ENCODE results near the gene ULK4.

Gene ULK4

GRCh38 chr3:41612853-41613252, 349.1 kb downstream of the ULK4 start:
- H3K27ac ChIP-seq (replicated peaks) = no peak overlapping the region
- no peak overlapping the region for H3K4me3 ChIP-seq (replicated peaks; ENCODE audit: insufficient read depth, low read length)
- H3K27me3 ChIP-seq (ENCODE audit: insufficient read depth, poor library complexity, severe bottlenecking) = no peaks in the 10 kb centered on the region
- DNase-seq (ENCODE audit: low read depth in 1 of 2, low spot score in 1 of 2) = no peak
- TF ChIP-seq POLR2AphosphoS5 (IDR thresholded peaks at IDR 0.05; ENCODE audit: low read depth) (no peak), REST (IDR thresholded peaks at IDR 0.05; ENCODE audit: insufficient replicate concordance, low read depth) (no peak), SPI1 (IDR thresholded peaks at IDR 0.05; ENCODE audit: borderline replicate concordance, low read depth) (no peak), GABPA (IDR thresholded peaks at IDR 0.05; ENCODE audit: low read depth) (no peak)

GRCh38 chr3:41611008-41611407, 350.9 kb downstream of the ULK4 start:
- no peak overlapping the region for H3K4me3 ChIP-seq (replicated peaks; ENCODE audit: insufficient read depth, low read length)
- TF ChIP-seq CTCF (IDR thresholded peaks at IDR 0.05; ENCODE audit: insufficient read depth, low read length) = no peak
- TF ChIP-seq REST (IDR thresholded peaks at IDR 0.05; ENCODE audit: insufficient replicate concordance, low read depth) = no peak
- TF ChIP-seq GABPA (IDR thresholded peaks at IDR 0.05; ENCODE audit: low read depth) = no peak
- TF ChIP-seq SPI1 (IDR thresholded peaks at IDR 0.05; ENCODE audit: borderline replicate concordance, low read depth) = no peak
- TF ChIP-seq POLR2AphosphoS5 (IDR thresholded peaks at IDR 0.05; ENCODE audit: low read depth) = no peak

GRCh38 chr3:41608347-41608746, 353.6 kb downstream of the ULK4 start:
- Histone ChIP-seq H3K4me3 (replicated peaks; ENCODE audit: insufficient read depth, low read length) (no peak overlapping the region), H3K27ac (replicated peaks) (no peak overlapping the region), H3K27me3 (ENCODE audit: insufficient read depth, poor library complexity, severe bottlenecking) (no peaks in the 10 kb centered on the region)
- TF ChIP-seq REST (IDR thresholded peaks at IDR 0.05; ENCODE audit: insufficient replicate concordance, low read depth) (no peak), POLR2AphosphoS5 (IDR thresholded peaks at IDR 0.05; ENCODE audit: low read depth) (no peak), GABPA (IDR thresholded peaks at IDR 0.05; ENCODE audit: low read depth) (no peak), SPI1 (IDR thresholded peaks at IDR 0.05; ENCODE audit: borderline replicate concordance, low read depth) (no peak), CTCF (IDR thresholded peaks at IDR 0.05; ENCODE audit: insufficient read depth, low read length) (no peak)
- DNase-seq (ENCODE audit: low read depth in 1 of 2, low spot score in 1 of 2) = no peak

More at GRCh38 chr3:41611008-41611407, 350.9 kb downstream of the ULK4 start:
- no peak for DNase-seq (ENCODE audit: low read depth in 1 of 2, low spot score in 1 of 2)
- Histone ChIP-seq H3K27me3 (ENCODE audit: insufficient read depth, poor library complexity, severe bottlenecking) (no peaks in the 10 kb centered on the region), H3K27ac (replicated peaks) (no peak overlapping the region)
